ENCODE measurements around the gene KRT84.

- TF ChIP-seq HMGXB4 (CRISPR knock-in tag; IDR thresholded peaks at IDR 0.05) (no peak), POLR2AphosphoS5 (IDR thresholded peaks at IDR 0.05; ENCODE audit: control insufficient read depth, insufficient read depth, low read depth, low read length) (no peak), CTCF (IDR thresholded peaks at IDR 0.05 in 2 of 3, conservative IDR thresholded peaks at IDR 0.05 in 1 of 3; ENCODE audit: insufficient read depth in 2 of 3, low read depth in 1 of 3, low read length in 3 of 3) (no peak), ZBTB43 (CRISPR knock-in tag; IDR thresholded peaks at IDR 0.05) (no peak), ELF4 (CRISPR knock-in tag; IDR thresholded peaks at IDR 0.05) (no peak), THRAP3 (IDR thresholded peaks at IDR 0.05; ENCODE audit: borderline replicate concordance) (no peak), ZNF239 (CRISPR knock-in tag; IDR thresholded peaks at IDR 0.05) (no peak), RNF219 (CRISPR knock-in tag; IDR thresholded peaks at IDR 0.05) (no peak), ZNF143 (CRISPR knock-in tag; IDR thresholded peaks at IDR 0.05) (no peak), HDAC8 (tag; IDR thresholded peaks at IDR 0.05) (no peak), FOXA1 (IDR thresholded peaks at IDR 0.05; ENCODE audit: borderline replicate concordance) (no peak), EP300 (IDR thresholded peaks at IDR 0.05; ENCODE audit: low read length) (no peak), SFPQ (IDR thresholded peaks at IDR 0.05; ENCODE audit: low read depth, low read length) (no peak), ZNF23 (CRISPR knock-in tag; IDR thresholded peaks at IDR 0.05) (no peak)
Measured at GRCh38 chr12:52360106-52360662, 25.3 kb downstream of the KRT84 start.
